ENCODE data around the gene LRRC42. TPM values are rescaled to one million over a fixed set of nuclear protein-coding genes. Genes with fewer than 3 reads are reported as not detected.
"Not testable (repeated sequence)": the region's sequence is repeated elsewhere in the genome, so short reads cannot be mapped to it uniquely, and the experiment has no call there.

Gene LRRC42
- total and polyA plus RNA-seq, 4 experiments from 2014 or later: 4.7 to 8.7 (median 7.9) TPM

GRCh38 chr1:53982763-53983104 is 36.6 kb downstream of the LRRC42 start:
- no peaks in the 10 kb centered on the region for H3K36me3 ChIP-seq (ENCODE audit: insufficient read depth, low read length)
- ChIA-PET CTCF (ENCODE audit: partially characterized antibody) (interaction anchor here (1.5 kb wide), 1 partner anchor 23 kb away, joined by 5 read pairs; no protein-coding TSS in a partner anchor), POLR2A (ENCODE audit: partially characterized antibody) (no interaction called here)
- peak overlapping the region in 1 of 8 donors; percentile 27 for H3K4me3 Mint-ChIP-seq
- H3K27me3 ChIP-seq (ENCODE audit: insufficient read depth, low read length): no peaks in the 10 kb centered on the region
- peaks cover 8 to 29% (median 11%) of the 10 kb centered on the region in 4 donors for H3K4me1 Mint-ChIP-seq
- H3K27ac Mint-ChIP-seq: no peak overlapping the region
- intact Hi-C loops (cut with micrococcal nuclease): no loop called here
- DNase-seq: no peak
- no peaks in the 10 kb centered on the region for H3K9me3 ChIP-seq (ENCODE audit: control insufficient read depth in 1 of 2, low read length in 2 of 2)
- no peaks in the 10 kb centered on the region for H3K36me3 Mint-ChIP-seq
- no peak overlapping the region for H3K27ac ChIP-seq (ENCODE audit: low read depth, low read length)
- H3K9me3 Mint-ChIP-seq: peaks cover 0 to 3% (median 0%) of the 10 kb centered on the region in 8 donors
- peaks cover 8% of the 10 kb centered on the region for H3K4me1 ChIP-seq (ENCODE audit: insufficient read depth, low read length)
- H3K27me3 Mint-ChIP-seq: peaks cover 0 to 1% of the 10 kb centered on the region in 2 donors
- H3K4me3 ChIP-seq (ENCODE audit: low read length in 2 of 2): no peak overlapping the region

- H3K4me1 Mint-ChIP-seq: peaks cover 9 to 34% (median 12%) of the 10 kb centered on the region in 4 donors
- Histone ChIP-seq H3K27ac (ENCODE audit: low read depth, low read length) (no peak overlapping the region), H3K9me3 (ENCODE audit: control insufficient read depth in 1 of 2, low read length in 2 of 2) (no peaks in the 10 kb centered on the region), H3K27me3 (ENCODE audit: insufficient read depth, low read length) (no peaks in the 10 kb centered on the region), H3K36me3 (ENCODE audit: insufficient read depth, low read length) (no peaks in the 10 kb centered on the region), H3K4me1 (ENCODE audit: insufficient read depth, low read length) (peaks cover 8% of the 10 kb centered on the region), H3K4me3 (ENCODE audit: low read length in 2 of 2) (no peak overlapping the region)
- no peaks in the 10 kb centered on the region for H3K36me3 Mint-ChIP-seq
- peaks cover 0 to 2% of the 10 kb centered on the region in 2 donors for H3K27me3 Mint-ChIP-seq
- CTCF ChIA-PET (ENCODE audit: partially characterized antibody): no interaction called here
- POLR2A ChIA-PET (ENCODE audit: partially characterized antibody): no interaction called here
- no peak overlapping the region for H3K4me3 Mint-ChIP-seq
- intact Hi-C loops (cut with micrococcal nuclease): no loop called here
- no peak for DNase-seq
- H3K27ac Mint-ChIP-seq: no peak overlapping the region
- peaks cover 0 to 3% (median 0%) of the 10 kb centered on the region in 8 donors for H3K9me3 Mint-ChIP-seq
Observed at GRCh38 chr1:53984726-53985125, 38.6 kb downstream of the LRRC42 start.

- peak overlapping the region in 2 of 7 donors; percentile 6 to 58 for H3K27ac Mint-ChIP-seq
- H3K9me3 Mint-ChIP-seq: peaks cover 0 to 3% (median 0%) of the 10 kb centered on the region in 8 donors
- H3K4me1 ChIP-seq (ENCODE audit: insufficient read depth, low read length): peaks cover 8% of the 10 kb centered on the region
- H3K27ac ChIP-seq (ENCODE audit: low read depth, low read length): no peak overlapping the region
- ChIA-PET POLR2A (ENCODE audit: partially characterized antibody) (no interaction called here), CTCF (ENCODE audit: partially characterized antibody) (no interaction called here)
- H3K36me3 Mint-ChIP-seq: no peaks in the 10 kb centered on the region
- peaks cover 0 to 2% of the 10 kb centered on the region in 2 donors for H3K27me3 Mint-ChIP-seq
- no peaks in the 10 kb centered on the region for H3K36me3 ChIP-seq (ENCODE audit: insufficient read depth, low read length)
- H3K4me1 Mint-ChIP-seq: peaks cover 9 to 34% (median 12%) of the 10 kb centered on the region in 4 donors
- intact Hi-C loops (cut with micrococcal nuclease): no loop called here
- H3K4me3 Mint-ChIP-seq: peak overlapping the region in 2 of 8 donors; percentile 6 to 11
- no peak overlapping the region for H3K4me3 ChIP-seq (ENCODE audit: low read length in 2 of 2)
- no peaks in the 10 kb centered on the region for H3K27me3 ChIP-seq (ENCODE audit: insufficient read depth, low read length)
- no peaks in the 10 kb centered on the region for H3K9me3 ChIP-seq (ENCODE audit: control insufficient read depth in 1 of 2, low read length in 2 of 2)
- peak in 4 of 5 donors; percentile 11 to 34 (median 27) for DNase-seq
Observed at GRCh38 chr1:53986458-53986857, 40.3 kb downstream of the LRRC42 start.

- peak overlapping the region in 1 of 8 donors; percentile 19 for H3K4me3 Mint-ChIP-seq
- ChIA-PET POLR2A (ENCODE audit: partially characterized antibody) (no interaction called here), CTCF (ENCODE audit: partially characterized antibody) (no interaction called here)
- no peak for DNase-seq
- intact Hi-C loops (cut with micrococcal nuclease): no loop called here
- H3K27ac Mint-ChIP-seq: peak overlapping the region in 3 of 7 donors; percentile 24 to 65 (median 54)
- Histone ChIP-seq H3K36me3 (ENCODE audit: insufficient read depth, low read length) (no peaks in the 10 kb centered on the region), H3K4me1 (ENCODE audit: insufficient read depth, low read length) (peaks cover 8% of the 10 kb centered on the region), H3K27me3 (ENCODE audit: insufficient read depth, low read length) (no peaks in the 10 kb centered on the region), H3K9me3 (ENCODE audit: control insufficient read depth in 1 of 2, low read length in 2 of 2) (no peaks in the 10 kb centered on the region), H3K27ac (ENCODE audit: low read depth, low read length) (no peak overlapping the region), H3K4me3 (ENCODE audit: low read length in 2 of 2) (no peak overlapping the region)
- H3K4me1 Mint-ChIP-seq: peaks cover 9 to 30% (median 12%) of the 10 kb centered on the region in 4 donors
- no peaks in the 10 kb centered on the region for H3K36me3 Mint-ChIP-seq
- H3K9me3 Mint-ChIP-seq: peaks cover 0 to 3% (median 0%) of the 10 kb centered on the region in 8 donors
- H3K27me3 Mint-ChIP-seq: peaks cover 0 to 2% of the 10 kb centered on the region in 2 donors
Observed at GRCh38 chr1:53987880-53988279, 41.7 kb downstream of the LRRC42 start.

GRCh38 chr1:53992085-53992874 is 46.1 kb downstream of the LRRC42 start:
- peaks cover 0 to 3% of the 10 kb centered on the region in 2 donors for H3K27me3 Mint-ChIP-seq
- no peaks in the 10 kb centered on the region for H3K9me3 Mint-ChIP-seq
- no peak overlapping the region for H3K27ac Mint-ChIP-seq
- H3K4me3 ChIP-seq (ENCODE audit: low read length in 2 of 2): no peak overlapping the region
- H3K9me3 ChIP-seq (ENCODE audit: control insufficient read depth in 1 of 2, low read length in 2 of 2): no peaks in the 10 kb centered on the region
- intact Hi-C loops (cut with micrococcal nuclease): no loop called here
- H3K27me3 ChIP-seq (ENCODE audit: insufficient read depth, low read length): no peaks in the 10 kb centered on the region
- CTCF ChIA-PET (ENCODE audit: partially characterized antibody): interaction anchor here (0.7 kb wide), 1 partner anchor 90 kb away, joined by 3 read pairs; no protein-coding TSS in a partner anchor
- H3K27ac ChIP-seq (ENCODE audit: low read depth, low read length): no peak overlapping the region
- no peak overlapping the region for H3K4me3 Mint-ChIP-seq
- POLR2A ChIA-PET (ENCODE audit: partially characterized antibody): no interaction called here
- no peak for DNase-seq
- H3K36me3 Mint-ChIP-seq: no peaks in the 10 kb centered on the region
- H3K36me3 ChIP-seq (ENCODE audit: insufficient read depth, low read length): no peaks in the 10 kb centered on the region
- peaks cover 0 to 10% (median 2%) of the 10 kb centered on the region in 4 donors for H3K4me1 Mint-ChIP-seq
- no peaks in the 10 kb centered on the region for H3K4me1 ChIP-seq (ENCODE audit: insufficient read depth, low read length)

- H3K27ac Mint-ChIP-seq; H3K36me3 ChIP-seq (ENCODE audit: insufficient read depth, low read length); intact Hi-C loops (cut with micrococcal nuclease); H3K27ac ChIP-seq (ENCODE audit: low read depth, low read length); H3K9me3 ChIP-seq (ENCODE audit: control insufficient read depth in 1 of 2, low read length in 2 of 2); DNase-seq; POLR2A ChIA-PET (ENCODE audit: partially characterized antibody); H3K4me1 ChIP-seq (ENCODE audit: insufficient read depth, low read length); CTCF ChIA-PET (ENCODE audit: partially characterized antibody); H3K36me3 Mint-ChIP-seq; H3K27me3 ChIP-seq (ENCODE audit: insufficient read depth, low read length); H3K4me3 Mint-ChIP-seq; H3K4me1 Mint-ChIP-seq; H3K9me3 Mint-ChIP-seq; H3K4me3 ChIP-seq (ENCODE audit: low read length in 2 of 2); H3K27me3 Mint-ChIP-seq: not testable (repeated sequence)
Observed at GRCh38 chr1:53994516-53994915, 48.4 kb downstream of the LRRC42 start.

GRCh38 chr1:53995683-53996082 is 49.5 kb downstream of the LRRC42 start:
- H3K4me1 Mint-ChIP-seq: no peaks in the 10 kb centered on the region
- intact Hi-C loops (cut with micrococcal nuclease): no loop called here

More at GRCh38 chr1:53995683-53996082, 49.5 kb downstream of the LRRC42 start:
- Histone ChIP-seq H3K27me3 (ENCODE audit: insufficient read depth, low read length) (no peaks in the 10 kb centered on the region), H3K9me3 (ENCODE audit: control insufficient read depth in 1 of 2, low read length in 2 of 2) (no peaks in the 10 kb centered on the region), H3K4me3 (ENCODE audit: low read length in 2 of 2) (no peak overlapping the region), H3K4me1 (ENCODE audit: insufficient read depth, low read length) (no peaks in the 10 kb centered on the region), H3K36me3 (ENCODE audit: insufficient read depth, low read length) (no peaks in the 10 kb centered on the region), H3K27ac (ENCODE audit: low read depth, low read length) (no peak overlapping the region)
- Mint-ChIP-seq H3K36me3 (no peaks in the 10 kb centered on the region), H3K4me3 (no peak overlapping the region), H3K9me3 (peaks cover 0 to 2% (median 0%) of the 10 kb centered on the region in 8 donors), H3K27ac (no peak overlapping the region), H3K27me3 (peaks cover 0 to 3% of the 10 kb centered on the region in 2 donors)
- POLR2A ChIA-PET (ENCODE audit: partially characterized antibody): no interaction called here
- DNase-seq: no peak
- CTCF ChIA-PET (ENCODE audit: partially characterized antibody): no interaction called here

Data from CD4-positive, alpha-beta memory T cell (primary cell).